Panc1 (cell line): ENCODE results near the gene STC2. TPM values are rescaled to one million over a fixed set of nuclear protein-coding genes. Genes with fewer than 3 reads are reported as not detected.

ENCODE experiments used
- ATAC-seq: fragments of 200-7000 bp; cut with Tn5 transposase; 2 replicates; pipeline ENCODE4 v1.9.1; 2020; ENCODE audit warnings: mild to moderate bottlenecking, moderate library complexity
- BruUV-seq: library from RNA; stranded (reverse); fragments of 400-500 nt; replicated peaks from 2 replicates; lab custom pipeline; 2021; lab: Mats Ljungman, UMichigan
- CTCF ChIA-PET: fragments of 300-600 bp; sonication (Branson Sonifier 250); formaldehyde crosslinking; loops from one replicate; lab custom pipeline; 2022; ENCODE audit warnings: antibody characterized with exemption; lab: Charles Lee
- POLR2A ChIA-PET: fragments of 300-600 bp; sonication (Branson Sonifier 250); formaldehyde crosslinking; loops from one replicate; lab custom pipeline; 2022; ENCODE audit warnings: antibody characterized with exemption; lab: Charles Lee
- DNase-seq: peaks from one replicate; pipeline ENCODE4 v3.0.0-alpha.2; 2010; ENCODE audit warnings: low read depth, low spot score
- H3K27ac ChIP-seq: 2 replicates; pipeline ENCODE4 v1.5.1; 2011; ENCODE audit warnings: mild to moderate bottlenecking, low read length, inconsistent platforms
- H3K27me3 ChIP-seq: fragments of 200-500 bp; sonication (Bioruptor generic); 2 replicates; pipeline ENCODE4 v1.6.0; 2014; ENCODE audit warnings: low read length, inconsistent platforms; ENCODE audit not compliant: control insufficient read depth, insufficient read depth
- H3K36me3 ChIP-seq: fragments of 200-500 bp; sonication (Bioruptor generic); 2 replicates; pipeline ENCODE4 v1.5.1; 2014; ENCODE audit warnings: inconsistent platforms, mild to moderate bottlenecking, low read length, moderate library complexity; ENCODE audit not compliant: control insufficient read depth, insufficient read depth
- H3K4me1 ChIP-seq: 2 replicates; pipeline ENCODE4 v1.5.1; 2011; ENCODE audit warnings: inconsistent platforms, mild to moderate bottlenecking, low read length, moderate library complexity; ENCODE audit not compliant: control insufficient read depth, insufficient read depth
- H3K4me3 ChIP-seq, 2 experiments: 2 replicates each; pipeline ENCODE4 v1.5.1; 2011 to 2012; ENCODE audit warnings: low read depth in 2 of 2, low read length in 2 of 2, mild to moderate bottlenecking in 2 of 2, inconsistent platforms in 1 of 2, moderate library complexity in 1 of 2
- H3K9me3 ChIP-seq: fragments of 200-500 bp; sonication (Bioruptor generic); 2 replicates; pipeline ENCODE4 v1.5.1; 2014; ENCODE audit warnings: low read depth, mild to moderate bottlenecking, inconsistent platforms, low read length, moderate library complexity; ENCODE audit not compliant: control insufficient read depth, insufficient read depth
- CTCF ChIP-seq: fragments of 450-650 bp; IDR thresholded peaks from 2 replicates; pipeline ENCODE4 v1.5.1; 2017; ENCODE audit warnings: mild to moderate bottlenecking
- POLR2AphosphoS5 ChIP-seq: IDR thresholded peaks from 2 replicates; pipeline ENCODE4 v1.6.1; 2012; ENCODE audit warnings: mild to moderate bottlenecking, low read depth, low read length, moderate library complexity
- REST ChIP-seq, 2 experiments: IDR thresholded peaks; 2 replicates each; pipeline ENCODE4 v1.6.1; 2011 to 2012; ENCODE audit warnings: low read depth in 2 of 2, control low read depth in 1 of 2, low read length in 1 of 2, mild to moderate bottlenecking in 1 of 2, moderate library complexity in 1 of 2; ENCODE audit not compliant: insufficient read depth in 1 of 2
- SIN3A ChIP-seq: IDR thresholded peaks from 2 replicates; pipeline ENCODE4 v1.6.1; 2012; ENCODE audit warnings: low read depth, mild to moderate bottlenecking, low read length, moderate library complexity, borderline replicate concordance; ENCODE audit not compliant: insufficient read depth
- TCF7L2 ChIP-seq: IDR thresholded peaks from 2 replicates; pipeline ENCODE4 v1.6.1; 2011; ENCODE audit warnings: mild to moderate bottlenecking, low read depth, low read length, inconsistent platforms
- in situ Hi-C: cut with HindIII; loops from 2 replicates; pipeline ENCODE4 v1.10.0; 2016; ENCODE audit warnings: low sequenced_read_pairs, low pct_unique_long_range_greater_than_20kb
- intact Hi-C: fragments of 100-400 bp; cut with micrococcal nuclease; formaldehyde crosslinking; loops from one replicate; pipeline ENCODE4 v1.10.0; 2022; ENCODE audit not compliant: unreplicated experiment
- total RNA-seq: library from RNA; stranded (reverse); gene quantifications from one replicate; pipeline ENCODE4 v1.2.1, GENCODE V29; 2021; ENCODE audit not compliant: unreplicated experiment

Gene STC2
- total RNA-seq, 1 experiment from 2014 or later: 32.2 TPM

DNA sequence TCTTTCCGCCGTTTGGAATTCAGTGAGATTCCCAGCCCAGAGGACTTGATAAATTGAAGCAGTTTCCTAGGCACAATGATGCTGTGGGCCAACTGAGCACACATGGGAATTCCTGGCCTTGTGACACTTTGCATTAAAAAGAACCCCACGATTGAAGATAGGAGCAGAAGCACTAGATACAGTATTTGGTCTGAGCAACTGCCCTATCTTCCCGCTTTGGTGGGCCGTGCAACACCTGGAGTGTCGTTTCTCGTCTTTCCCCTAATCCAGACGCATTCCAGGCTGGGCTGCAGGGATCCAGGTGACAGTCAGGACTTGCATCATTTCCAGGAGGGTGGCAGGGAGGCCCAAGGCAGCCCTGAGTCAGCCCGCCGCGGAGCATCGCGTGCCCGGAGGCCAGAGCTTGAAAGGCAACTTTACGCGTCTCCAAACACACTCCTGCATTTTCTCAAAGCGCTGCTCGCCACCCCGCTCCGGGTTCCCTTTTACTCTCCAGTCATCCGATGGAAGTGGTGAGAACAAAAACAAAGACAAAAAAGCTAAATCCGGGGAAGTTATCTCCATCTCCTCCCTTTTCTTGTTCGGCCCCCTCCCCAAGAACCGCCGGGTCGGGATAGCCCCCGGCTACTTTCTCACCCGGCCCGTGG lies 753 bp upstream of the STC2 start:
- POLR2A ChIA-PET: interaction anchor here (1.5 kb wide), 1 partner anchor 13 kb away, joined by 4 read pairs; no protein-coding TSS in a partner anchor
- ATAC-seq (peak; percentile 31), DNase-seq (no peak)
- CTCF ChIA-PET: interaction anchor here (0.6 to 0.7 kb wide), 3 partner anchors 188 to 576 kb away, joined by 4 to 7 read pairs (median 4); no protein-coding TSS in a partner anchor
- intact Hi-C loops: no loop called here
- peak overlapping the region; percentile 64 to 92 for H3K4me3 ChIP-seq
- no peak for TF ChIP-seq TCF7L2
- no peak for TF ChIP-seq CTCF
- no peak for TF ChIP-seq REST (IDR thresholded peaks at IDR 0.05; ENCODE audit: insufficient read depth in 1 of 2, low read depth in 2 of 2, low read length in 1 of 2)
- TF ChIP-seq POLR2AphosphoS5: no peak; the same call in 1 of the 2 replicates
- TF ChIP-seq SIN3A: no peak
- in situ Hi-C loops: no loop called here
- peaks cover 16% of the 10 kb centered on the region for H3K4me1 ChIP-seq
- no peaks in the 10 kb centered on the region for H3K27me3 ChIP-seq
- no peaks in the 10 kb centered on the region for H3K9me3 ChIP-seq
- H3K36me3 ChIP-seq: peaks cover 4% of the 10 kb centered on the region; the same call in 1 of the 2 replicates
- H3K27ac ChIP-seq: peak overlapping the region; percentile 86
- TSS peak; percentile 76 for BruUV-seq

- ATAC-seq: peak; percentile 15
- no peak for TF ChIP-seq CTCF
- TF ChIP-seq SIN3A: no peak
- TF ChIP-seq POLR2AphosphoS5: no peak
- no peak for TF ChIP-seq TCF7L2
- no peak for DNase-seq
- intact Hi-C loops (no loop called here), in situ Hi-C loops (no loop called here)
- POLR2A ChIA-PET: no interaction called here
- H3K27ac ChIP-seq: peak overlapping the region; percentile 86
- no TSS peak for BruUV-seq
- no peaks in the 10 kb centered on the region for H3K27me3 ChIP-seq
- H3K36me3 ChIP-seq: peaks cover 4% of the 10 kb centered on the region; the same call in 1 of the 2 replicates
- H3K9me3 ChIP-seq: no peaks in the 10 kb centered on the region
- H3K4me3 ChIP-seq: peak overlapping the region; percentile 64 to 92
- CTCF ChIA-PET: interaction anchor here (0.7 kb wide), 1 partner anchor 341 kb away, joined by 3 read pairs; no protein-coding TSS in a partner anchor
- peaks cover 16% of the 10 kb centered on the region for H3K4me1 ChIP-seq
These were observed 898 bp downstream of the STC2 start for GRCh38 chr5:173327084-173327947.
